ENCODE data around the gene ACTL7A. TPM values are rescaled to one million over a fixed set of nuclear protein-coding genes. Genes with fewer than 3 reads are reported as not detected.
A peak's percentile ranks its signal among the peaks of the same experiment; 100 is the strongest.
"Not testable (repeated sequence)": the region's sequence is repeated elsewhere in the genome, so short reads cannot be mapped to it uniquely, and the experiment has no call there.

ACTL7A gene
- polyA plus RNA-seq, 5 donors = not detected

GRCh38 chr9:108848296-108848695, 13.8 kb upstream of the ACTL7A start:
- DNase-seq = not testable (repeated sequence)

DNA sequence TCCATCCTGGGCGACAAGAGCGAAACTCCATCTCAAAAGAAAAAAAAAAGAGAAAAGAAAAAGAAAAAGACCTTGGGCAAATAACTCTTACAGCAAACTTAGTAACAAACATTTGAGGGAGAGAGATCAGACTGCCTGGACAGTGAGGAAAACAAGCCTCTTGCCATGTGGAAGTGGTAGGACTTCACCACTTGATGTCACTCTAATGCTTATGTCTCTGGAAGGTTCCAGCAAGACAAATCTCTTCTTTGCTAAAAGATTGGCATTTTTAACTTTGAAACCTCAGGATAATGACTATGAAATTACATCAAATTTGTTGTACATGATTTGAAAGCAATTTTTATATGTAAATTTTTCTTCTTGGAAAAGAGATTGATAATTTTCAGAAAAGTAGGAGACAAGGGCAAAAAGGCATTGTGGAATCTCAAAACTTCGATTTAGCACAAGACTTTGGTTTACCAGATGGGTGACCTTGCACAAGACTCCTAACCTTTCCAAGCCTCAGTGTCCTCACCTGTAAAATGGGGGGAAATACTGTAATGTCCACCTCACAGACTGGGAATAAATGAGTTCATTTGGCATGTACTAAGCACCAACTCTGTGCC, 11.7 kb upstream of the ACTL7A start:
- DNase-seq = no peak

DNA sequence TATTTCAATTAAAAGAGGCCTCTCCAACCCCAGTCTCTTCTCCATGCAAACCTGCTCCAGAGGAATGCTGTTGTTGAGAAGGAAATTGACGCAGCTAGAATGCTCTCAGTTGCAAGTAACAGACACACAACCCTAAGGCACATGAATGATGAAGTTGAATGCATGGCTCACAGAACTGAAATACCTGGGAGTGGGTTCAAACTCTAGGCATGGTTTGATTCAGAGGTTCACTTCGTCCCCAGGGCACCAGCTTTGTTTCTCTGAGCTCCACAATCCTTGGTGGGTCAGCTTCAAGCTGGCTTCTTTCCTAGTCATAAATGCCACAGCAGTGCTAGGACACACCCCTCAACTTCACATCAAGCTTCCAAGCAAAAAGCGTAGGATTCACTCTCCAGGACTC, 10.9 kb upstream of the ACTL7A start:
- no peak for DNase-seq

DNA sequence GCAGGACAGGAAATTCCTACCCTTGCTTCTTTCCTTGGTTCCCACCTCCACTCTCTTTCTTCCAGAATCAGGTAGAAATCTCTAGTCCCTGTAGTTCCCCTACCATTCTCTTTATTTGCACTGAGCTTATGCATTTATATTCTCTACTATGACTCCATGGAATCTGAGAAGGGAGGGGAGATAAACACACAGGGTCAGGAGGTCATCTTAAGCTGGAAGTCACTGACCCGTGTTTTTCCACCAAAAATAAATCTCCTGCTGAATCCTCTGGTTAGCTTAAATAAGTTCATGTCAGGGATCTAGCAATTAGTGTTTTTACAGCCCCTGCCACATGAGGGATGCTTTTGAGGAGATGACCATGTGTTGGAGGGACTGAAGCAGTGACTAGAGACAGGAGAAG, 10.0 kb upstream of the ACTL7A start:
- DNase-seq = no peak

- no peak for DNase-seq
Observed at GRCh38 chr9:108854094-108854493, 8.0 kb upstream of the ACTL7A start.

- DNase-seq = peak in 1 of 2 donors; percentile 10
Observed at GRCh38 chr9:108854641-108855528, 7.2 kb upstream of the ACTL7A start.

GRCh38 chr9:108855529-108855886, 6.6 kb upstream of the ACTL7A start:
- no peak for DNase-seq

GRCh38 chr9:108855888-108856287, 6.2 kb upstream of the ACTL7A start, which contains the start of gene ACTL7B:
Gene ACTL7B, minus strand, starts transcription at chr9:108855986. Its CDS starts 56 bp downstream, at chr9:108855930.
- DNase-seq = no peak

DNA sequence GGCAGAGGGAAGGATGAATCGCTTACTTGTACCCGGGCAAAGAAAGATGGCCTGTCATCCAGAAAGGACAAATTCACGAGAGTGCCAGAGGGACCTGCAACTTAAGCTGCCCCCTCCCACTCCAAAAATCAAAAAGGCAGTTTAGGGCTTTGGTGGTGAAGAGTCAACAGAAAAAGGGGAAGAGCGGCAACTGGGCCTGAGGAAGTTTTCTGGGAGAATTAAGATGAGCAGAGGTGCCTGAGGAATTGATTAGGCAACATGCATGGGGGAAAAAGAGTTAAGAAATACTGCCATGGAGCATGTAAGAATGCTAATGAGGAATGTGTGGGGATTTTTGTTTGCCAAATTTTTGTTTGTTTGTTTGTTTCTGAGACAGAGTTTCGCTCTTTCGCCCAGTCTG, 4.5 kb upstream of the ACTL7A start:
- DNase-seq = no peak

DNA sequence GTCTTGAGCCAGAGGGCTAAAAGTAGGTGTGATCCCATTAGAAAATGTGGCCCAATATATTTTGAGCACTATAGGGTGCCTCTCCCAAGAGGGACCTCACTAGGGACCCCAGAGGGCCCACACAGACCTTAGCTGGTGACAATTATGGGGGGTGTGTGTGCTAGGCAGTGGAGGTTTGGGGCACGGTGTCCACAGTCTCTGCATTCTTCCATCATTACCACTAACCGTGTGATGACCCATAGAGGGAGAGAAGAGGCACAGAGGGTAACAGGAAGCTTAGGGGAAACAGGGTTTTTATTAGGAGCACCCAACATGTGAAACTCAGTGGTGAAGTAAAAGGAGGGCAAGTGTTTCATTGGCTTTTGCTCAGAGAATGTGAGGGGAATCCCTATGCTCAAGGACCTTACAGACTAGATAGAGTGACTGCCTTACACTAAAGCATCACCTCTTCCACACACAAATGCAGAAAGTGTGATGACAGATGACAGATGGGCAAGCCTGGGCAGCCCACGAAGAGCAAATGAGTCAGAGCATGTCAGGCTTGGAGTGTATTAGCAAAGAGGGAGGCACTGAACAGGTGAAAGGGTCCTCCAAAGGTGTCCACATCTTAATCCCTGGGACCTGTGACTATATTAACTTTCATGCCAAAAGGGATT, 2.5 kb upstream of the ACTL7A start:
- DNase-seq = no peak

DNA sequence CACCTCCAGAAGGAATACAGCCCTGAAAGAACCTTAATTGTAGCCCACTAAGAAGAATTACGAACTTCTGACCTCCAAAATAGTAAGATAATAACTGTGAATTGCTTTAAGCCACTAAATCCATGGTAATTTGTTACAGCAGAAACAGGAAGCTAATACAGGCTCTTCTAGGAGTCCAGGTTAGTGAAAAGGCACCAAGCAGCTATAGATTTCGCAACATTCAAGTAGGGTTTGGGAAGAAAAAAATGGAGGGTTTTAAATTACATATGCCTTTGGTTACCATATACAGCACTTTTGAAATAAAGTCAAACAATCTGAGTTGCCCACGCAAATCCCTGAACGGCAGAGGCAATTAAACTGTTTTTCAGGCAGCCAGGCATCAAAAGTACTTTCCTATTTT, 1.7 kb upstream of the ACTL7A start:
- DNase-seq = no peak

DNA sequence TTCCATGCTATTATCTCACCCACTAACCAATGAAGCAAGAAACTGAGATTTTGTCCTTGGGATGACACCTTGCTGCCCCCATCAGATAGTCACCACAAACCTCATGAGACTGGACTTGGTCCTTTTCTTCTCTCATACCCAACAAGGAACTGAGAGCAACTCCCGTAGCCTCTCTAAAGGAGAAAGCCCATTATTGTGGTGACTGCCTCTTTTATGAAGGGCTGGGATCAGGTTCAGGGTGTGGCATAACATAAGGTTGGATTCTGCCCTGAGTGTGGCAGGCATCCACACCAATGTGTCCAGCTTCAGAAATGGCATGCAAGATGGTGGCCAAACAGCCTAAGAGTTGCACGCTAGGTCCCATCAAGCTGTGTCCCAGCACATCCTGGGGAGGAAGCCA, 1.3 kb upstream of the ACTL7A start:
- DNase-seq = no peak

- DNase-seq = no peak
Observed at GRCh38 chr9:108861464-108861863, 602 bp upstream of the ACTL7A start.

DNA sequence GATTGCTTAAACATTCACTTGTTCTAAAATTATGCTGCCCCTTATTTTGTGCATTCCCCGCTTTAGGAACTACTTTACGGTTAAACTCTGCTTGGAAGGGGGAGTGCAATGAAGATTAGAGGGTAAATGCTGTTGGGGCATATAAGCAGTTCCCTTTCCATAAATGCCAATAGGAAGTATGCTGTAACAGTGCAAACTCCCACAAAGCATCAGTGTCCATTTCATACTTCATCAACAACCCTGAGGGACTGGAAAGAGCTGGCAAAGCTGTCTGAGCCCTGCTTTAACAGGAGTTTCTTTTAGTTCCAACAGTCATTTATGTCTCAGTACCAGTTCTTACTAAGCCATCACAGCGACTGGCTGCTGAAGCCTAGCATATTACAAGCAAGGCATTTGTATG, 1.8 kb downstream of the ACTL7A start:
- DNase-seq = no peak

DNA sequence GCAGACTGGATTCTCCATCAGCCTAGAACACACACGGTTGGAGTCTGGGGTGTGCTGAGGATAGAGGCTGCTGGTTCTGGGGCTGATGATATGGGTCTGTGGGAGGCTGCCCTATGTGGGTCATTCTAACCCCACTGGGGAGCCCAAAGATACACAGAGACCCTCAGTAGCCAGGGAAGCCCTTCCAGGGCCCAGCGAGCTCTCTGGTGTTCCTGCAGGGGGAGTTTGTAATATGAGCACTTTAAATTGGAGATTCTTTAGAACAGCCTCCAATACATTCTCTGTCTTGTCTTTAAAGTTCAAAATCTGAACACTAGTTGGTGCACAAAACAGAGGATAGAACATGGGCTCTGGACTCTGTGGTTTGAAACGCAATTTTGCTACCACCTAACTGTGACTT, 2.4 kb downstream of the ACTL7A start:
- no peak for DNase-seq

GRCh38 chr9:108865037-108865436, 3.0 kb downstream of the ACTL7A start:
- no peak for DNase-seq

- DNase-seq = no peak
Observed at GRCh38 chr9:108866001-108866420, 3.9 kb downstream of the ACTL7A start.

- no peak for DNase-seq
Observed at GRCh38 chr9:108867116-108867515, 5.0 kb downstream of the ACTL7A start.

- no peak for DNase-seq
Observed at GRCh38 chr9:108867829-108868228, 5.8 kb downstream of the ACTL7A start.

- DNase-seq = no peak
Observed at GRCh38 chr9:108869092-108869725, 7.1 kb downstream of the ACTL7A start.

- DNase-seq = no peak
Observed at GRCh38 chr9:108874058-108874788, 12.2 kb downstream of the ACTL7A start.

DNA sequence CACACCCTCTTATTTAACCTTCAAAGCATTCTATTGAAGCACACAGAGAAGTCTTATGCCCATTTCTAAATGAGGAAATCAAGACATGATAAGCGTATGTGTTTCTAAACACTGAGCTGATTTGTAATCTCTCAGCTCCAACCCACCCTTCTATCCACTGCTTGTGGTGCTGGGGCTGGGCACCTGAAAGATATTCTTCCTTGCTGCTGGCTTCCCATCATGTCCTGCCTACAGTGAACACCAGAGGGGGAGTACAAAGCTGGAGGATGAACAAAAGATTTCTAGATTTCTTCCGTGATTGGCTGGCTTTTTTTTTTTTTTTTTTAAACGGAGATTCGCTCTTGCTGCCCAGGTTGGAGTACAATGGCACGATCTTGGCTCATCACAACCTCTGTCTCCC, 14.4 kb downstream of the ACTL7A start:
- DNase-seq = no peak

Data from right lung (tissue), 5 donors.